GM10266 (cell line): ENCODE measurements around the gene FXYD1.

Experiments used
- DNase-seq: peaks from one replicate; pipeline ENCODE4 v3.0.0; 2012; ENCODE audit errors: extremely low spot score
- TF ChIP-seq, protein P1 (sequence below): IDR thresholded peaks from 2 replicates; pipeline ENCODE4 v1.5.1; 2012; ENCODE audit warnings: mild to moderate bottlenecking, low read depth; ENCODE audit not compliant: control insufficient read depth, insufficient read depth; ENCODE audit errors: missing control alignments

FXYD1 gene

DNA sequence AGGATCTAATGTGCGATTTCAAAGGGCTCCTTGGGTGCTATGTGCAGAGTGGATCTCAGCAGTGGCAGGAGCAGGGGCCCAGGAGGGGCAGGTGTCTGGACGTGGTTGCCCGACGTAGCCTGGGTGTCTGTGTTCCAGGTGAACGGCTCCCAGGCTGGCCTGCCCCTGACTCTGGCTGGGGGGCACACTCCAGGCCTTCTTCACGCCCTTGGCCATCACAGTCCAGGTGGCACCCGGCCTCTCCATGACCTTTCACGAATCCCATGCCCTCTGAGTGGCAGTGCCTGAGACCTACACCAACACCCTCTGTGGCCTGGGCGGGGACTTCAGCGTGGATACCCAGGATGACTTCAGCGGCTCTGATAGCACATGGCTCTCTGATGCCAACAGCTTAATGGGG is 34.3 kb upstream of the FXYD1 start:
- TF ChIP-seq, protein P1, sequence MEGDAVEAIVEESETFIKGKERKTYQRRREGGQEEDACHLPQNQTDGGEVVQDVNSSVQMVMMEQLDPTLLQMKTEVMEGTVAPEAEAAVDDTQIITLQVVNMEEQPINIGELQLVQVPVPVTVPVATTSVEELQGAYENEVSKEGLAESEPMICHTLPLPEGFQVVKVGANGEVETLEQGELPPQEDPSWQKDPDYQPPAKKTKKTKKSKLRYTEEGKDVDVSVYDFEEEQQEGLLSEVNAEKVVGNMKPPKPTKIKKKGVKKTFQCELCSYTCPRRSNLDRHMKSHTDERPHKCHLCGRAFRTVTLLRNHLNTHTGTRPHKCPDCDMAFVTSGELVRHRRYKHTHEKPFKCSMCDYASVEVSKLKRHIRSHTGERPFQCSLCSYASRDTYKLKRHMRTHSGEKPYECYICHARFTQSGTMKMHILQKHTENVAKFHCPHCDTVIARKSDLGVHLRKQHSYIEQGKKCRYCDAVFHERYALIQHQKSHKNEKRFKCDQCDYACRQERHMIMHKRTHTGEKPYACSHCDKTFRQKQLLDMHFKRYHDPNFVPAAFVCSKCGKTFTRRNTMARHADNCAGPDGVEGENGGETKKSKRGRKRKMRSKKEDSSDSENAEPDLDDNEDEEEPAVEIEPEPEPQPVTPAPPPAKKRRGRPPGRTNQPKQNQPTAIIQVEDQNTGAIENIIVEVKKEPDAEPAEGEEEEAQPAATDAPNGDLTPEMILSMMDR, result no peak
- DNase-seq, result no peak

DNA sequence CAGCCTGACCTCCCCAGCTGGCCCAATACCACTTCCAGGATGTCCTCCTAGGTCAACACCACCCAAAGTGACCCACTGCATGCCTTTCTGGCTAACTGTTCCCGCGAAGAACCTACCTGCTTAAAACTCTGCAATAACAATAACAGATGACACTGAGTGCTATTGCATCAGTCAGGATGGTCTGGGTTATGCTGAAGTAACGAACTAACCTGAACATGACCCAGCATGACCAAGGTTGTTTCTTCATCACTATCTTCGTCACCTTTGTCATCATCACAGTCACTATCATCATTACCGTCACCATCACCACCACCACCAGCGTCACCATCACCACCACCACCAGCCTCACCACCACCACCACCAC is 33.6 kb upstream of the FXYD1 start:
- TF ChIP-seq, protein P1, result no peak
- DNase-seq, result no peak

DNA sequence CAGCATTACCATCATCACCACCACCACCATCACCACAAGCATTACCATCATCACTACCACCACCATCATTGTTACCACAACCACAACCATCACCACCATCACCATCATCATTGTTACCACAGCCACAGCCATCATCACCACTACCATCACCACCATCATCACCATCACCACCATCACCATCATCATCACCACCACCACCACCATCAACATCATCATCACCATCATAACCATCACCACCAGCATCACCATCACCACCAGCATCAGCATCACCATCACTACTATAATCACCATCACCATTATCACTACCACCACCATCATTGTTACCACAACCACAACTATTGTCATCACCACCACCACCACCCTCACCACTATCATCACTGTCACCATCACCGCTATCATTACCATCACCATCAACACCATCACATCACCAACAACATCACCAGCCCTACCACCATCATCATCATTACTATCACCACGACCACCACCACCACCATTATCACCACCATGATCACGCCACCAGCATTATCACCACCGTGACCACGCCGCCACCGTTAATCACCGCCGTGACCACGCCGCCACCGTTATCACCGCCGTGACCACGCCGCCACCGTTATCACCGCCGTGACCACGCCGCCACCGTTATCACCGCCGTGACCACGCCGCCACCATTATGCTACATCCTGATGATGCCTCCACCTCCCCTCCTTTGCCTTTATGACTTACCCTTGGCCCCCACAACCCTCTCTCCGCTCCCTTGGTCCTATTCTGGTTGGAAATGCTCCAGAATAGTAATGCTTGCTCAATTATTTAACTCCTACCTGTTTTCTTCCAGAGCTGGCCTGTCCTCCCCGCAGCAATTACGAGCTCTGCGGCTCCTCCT is 33.0 kb upstream of the FXYD1 start:
- TF ChIP-seq, protein P1, result no peak
- DNase-seq, result no peak

DNA sequence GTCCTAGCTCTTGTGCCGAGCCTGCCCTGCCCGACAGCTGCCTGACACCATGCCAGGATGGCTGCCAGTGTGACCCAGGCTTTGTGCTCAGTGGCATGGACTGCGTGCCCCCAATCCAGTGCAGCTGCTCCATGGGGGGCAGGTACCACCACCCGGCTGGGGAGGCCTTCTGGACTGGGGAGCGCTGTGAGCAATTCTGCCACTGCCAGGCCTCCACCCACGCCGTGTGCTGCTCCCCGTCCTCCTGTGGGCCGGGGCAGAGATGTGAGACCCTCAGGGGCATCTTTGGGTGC is 32.4 kb upstream of the FXYD1 start:
- no peak for DNase-seq
- TF ChIP-seq, protein P1, result no peak

DNA sequence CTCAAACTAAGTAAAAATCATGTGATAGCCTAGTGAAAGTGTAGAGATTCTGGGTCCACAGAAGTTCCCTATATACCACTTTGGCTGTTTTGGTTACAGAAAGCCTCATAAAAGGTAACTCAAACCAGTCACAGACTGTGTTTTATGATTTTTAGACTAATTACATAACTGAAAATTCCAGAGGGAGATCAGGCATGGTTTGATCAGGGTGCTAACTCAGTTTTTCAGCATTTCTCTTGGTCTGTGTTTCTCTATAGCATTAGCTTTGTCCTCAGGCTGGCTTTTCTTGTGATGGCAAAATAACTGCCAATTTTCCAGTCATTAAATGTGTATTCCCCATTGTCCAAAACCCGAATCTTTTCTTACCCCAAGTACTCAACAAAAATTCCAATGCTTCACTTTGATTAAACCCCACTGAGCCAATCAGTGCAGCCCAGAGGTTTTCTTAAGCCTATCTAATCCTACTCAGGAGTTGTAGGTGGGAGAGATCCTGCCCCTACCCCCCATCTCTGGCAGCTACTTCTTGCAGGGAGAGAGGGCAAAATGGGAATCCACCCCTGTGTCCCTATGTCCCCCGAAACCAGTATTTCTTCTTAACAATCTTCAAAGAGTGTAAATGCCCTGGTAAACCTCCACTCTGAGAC is 31.6 kb upstream of the FXYD1 start:
- no peak for DNase-seq
- TF ChIP-seq, protein P1, result no peak

DNA sequence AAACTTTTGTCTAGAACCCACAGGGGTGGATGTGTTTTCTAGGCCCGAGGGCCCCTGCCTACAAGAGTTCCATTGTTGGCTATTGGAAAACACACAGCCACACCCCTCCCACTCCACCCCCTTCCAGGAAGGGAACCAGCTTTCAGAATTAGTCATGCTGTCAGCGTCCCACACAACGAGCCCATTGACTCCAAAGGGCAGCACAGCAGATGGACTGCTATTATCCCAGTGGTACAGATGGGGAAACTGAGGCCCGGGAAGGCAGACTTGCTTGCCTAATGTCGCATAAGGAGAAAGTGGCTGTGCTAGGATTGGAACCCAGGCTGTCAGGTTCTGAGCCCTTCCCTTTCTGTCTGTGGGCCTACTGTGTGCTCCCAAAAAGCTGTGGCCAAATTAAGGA is 31.1 kb upstream of the FXYD1 start:
- no peak for DNase-seq
- TF ChIP-seq, protein P1, result no peak

DNA sequence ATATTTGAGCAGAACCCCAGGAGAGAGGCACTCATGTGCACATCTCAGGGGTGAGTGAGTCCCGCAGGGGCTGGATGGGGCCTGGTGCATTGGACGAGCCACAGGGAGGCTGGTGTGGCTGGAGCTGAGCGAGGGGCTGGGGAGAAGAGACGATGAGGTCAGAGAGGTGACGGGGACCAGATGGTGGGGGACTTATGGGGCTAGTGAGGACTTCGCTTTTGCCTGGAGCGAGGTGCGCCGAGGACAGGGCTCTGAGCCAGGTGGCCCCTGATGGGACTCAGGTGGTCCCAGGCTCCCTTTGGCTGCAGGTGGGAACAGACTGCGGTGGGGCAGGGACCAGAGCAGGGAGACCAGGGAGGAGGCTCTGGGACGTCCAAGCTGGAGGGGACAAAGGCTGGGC is 29.9 kb upstream of the FXYD1 start:
- DNase-seq, result no peak

More for the DNA sequence above, 29.9 kb upstream of the FXYD1 start:
- TF ChIP-seq, protein P1, result no peak
